Stimulated activated CD8-positive, alpha-beta memory T cell treated with anti-CD3 and anti-CD28 coated beads, Interleukin-4, amount 100 ng/mL, for 1 hour (primary cell): Measurements from ENCODE around the gene C2orf68.
"Not testable (repeated sequence)": the region's sequence is repeated elsewhere in the genome, so short reads cannot be mapped to it uniquely, and the experiment has no call there.

Experiments used
- DNase-seq, 2 donors: peaks; one replicate each; pipeline ENCODE4 v3.0.0-alpha.2; 2020; ENCODE audit warnings: low read depth in 2 of 2, low spot score in 1 of 2

C2orf68 gene

GRCh38 chr2:85599468-85600234, 12.2 kb downstream of the C2orf68 start:
- no peak for DNase-seq

GRCh38 chr2:85598594-85599340, 13.1 kb downstream of the C2orf68 start:
- no peak for DNase-seq

- no peak for DNase-seq
These were observed 14.6 kb downstream of the C2orf68 start for GRCh38 chr2:85597241-85597640.

- no peak for DNase-seq
These were observed 15.3 kb downstream of the C2orf68 start for GRCh38 chr2:85596486-85597143.

GRCh38 chr2:85596026-85596333, 15.9 kb downstream of the C2orf68 start:
- no peak for DNase-seq

GRCh38 chr2:85595301-85596025, 16.4 kb downstream of the C2orf68 start, which contains the start of gene RNF181:
Gene RNF181 (plus strand): TSS chr2:85595745. CDS start chr2:85595764, 19 bp downstream.
- peak; percentile 62 to 81 for DNase-seq

GRCh38 chr2:85594715-85595300, 17.1 kb downstream of the C2orf68 start:
- DNase-seq, result no peak

- no peak for DNase-seq
These were observed 18.8 kb downstream of the C2orf68 start for GRCh38 chr2:85593023-85593422.

GRCh38 chr2:85592299-85592698, 19.6 kb downstream of the C2orf68 start:
- not testable (repeated sequence) for DNase-seq

GRCh38 chr2:85591563-85591962, 20.3 kb downstream of the C2orf68 start:
- DNase-seq, result no peak

GRCh38 chr2:85590950-85591349, 20.9 kb downstream of the C2orf68 start:
- DNase-seq, result no peak

- no peak for DNase-seq
These were observed 21.7 kb downstream of the C2orf68 start for GRCh38 chr2:85589982-85590791.

- DNase-seq, result no peak
These were observed 22.7 kb downstream of the C2orf68 start for GRCh38 chr2:85589181-85589580.

GRCh38 chr2:85588645-85589044, 23.2 kb downstream of the C2orf68 start:
- no peak for DNase-seq

- no peak for DNase-seq
These were observed 23.6 kb downstream of the C2orf68 start for GRCh38 chr2:85588236-85588635.

GRCh38 chr2:85585781-85586105, 26.1 kb downstream of the C2orf68 start:
- DNase-seq, result no peak

GRCh38 chr2:85584857-85585780, 26.7 kb downstream of the C2orf68 start:
- DNase-seq, result no peak

- DNase-seq, result no peak
These were observed 27.5 kb downstream of the C2orf68 start, which contains the start of gene VAMP5 for GRCh38 chr2:85584354-85584856. Gene VAMP5 (plus strand): TSS chr2:85584431. CDS start chr2:85584491, 60 bp downstream.
